NCI-H2196 (cell line): ENCODE measurements around the gene HS3ST4.

ENCODE experiments used
- DNase-seq: peaks from one replicate; lab custom pipeline; 2025; ENCODE audit not compliant: unreplicated experiment; lab: John Stamatoyannopoulos, UW

HS3ST4 gene

GRCh38 chr16:25817876-25818275 is 126.1 kb downstream of the HS3ST4 start:
- no peak for DNase-seq

DNA sequence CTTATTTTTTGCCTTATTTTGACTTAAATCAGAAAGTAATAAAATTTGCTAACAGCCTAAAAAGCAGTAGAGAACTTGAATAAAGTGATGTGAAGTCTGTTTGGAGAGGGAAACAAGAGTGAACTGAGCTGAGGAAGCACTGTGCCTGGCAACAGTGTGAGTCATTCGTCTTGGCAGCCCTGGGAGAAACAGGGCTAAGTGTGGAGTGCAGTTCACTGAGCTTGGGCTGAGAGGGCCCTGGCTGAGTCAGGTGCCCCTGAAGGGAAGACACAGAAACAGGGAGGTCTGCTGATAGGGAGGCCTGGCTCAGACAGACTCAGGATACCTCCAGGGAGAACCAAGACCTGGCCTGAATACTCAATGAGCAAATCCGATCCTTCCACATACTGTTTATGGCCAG is 132.1 kb downstream of the HS3ST4 start:
- DNase-seq, result no peak

GRCh38 chr16:25827709-25828108 is 135.9 kb downstream of the HS3ST4 start:
- DNase-seq, result no peak

- DNase-seq, result no peak
Observed at GRCh38 chr16:25828510-25828909, 136.8 kb downstream of the HS3ST4 start.

DNA sequence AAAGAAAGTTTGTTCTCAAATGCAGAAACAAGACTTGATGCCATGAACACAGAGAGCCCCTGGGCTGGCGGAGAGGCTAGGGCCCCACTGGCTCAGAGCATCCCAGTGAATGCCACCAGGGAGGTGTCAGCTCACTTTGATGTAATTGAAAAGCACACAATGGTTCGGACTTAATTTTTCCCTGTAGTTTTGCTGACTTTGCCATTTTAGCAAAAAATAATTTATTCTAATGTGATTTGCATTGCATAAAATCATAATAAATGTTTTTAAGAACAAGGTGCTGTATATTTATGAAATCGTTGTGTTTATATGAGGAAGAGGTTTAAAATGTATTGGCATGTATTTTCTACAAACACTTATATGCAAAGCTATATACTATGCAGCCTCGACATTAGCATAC is 140.5 kb downstream of the HS3ST4 start:
- no peak for DNase-seq

GRCh38 chr16:25834101-25834500 is 142.3 kb downstream of the HS3ST4 start:
- no peak for DNase-seq

- DNase-seq, result no peak
Observed at GRCh38 chr16:25835126-25835525, 143.4 kb downstream of the HS3ST4 start.

- peak; percentile 65 for DNase-seq
Observed at GRCh38 chr16:25838724-25839186, 147.0 kb downstream of the HS3ST4 start.

DNA sequence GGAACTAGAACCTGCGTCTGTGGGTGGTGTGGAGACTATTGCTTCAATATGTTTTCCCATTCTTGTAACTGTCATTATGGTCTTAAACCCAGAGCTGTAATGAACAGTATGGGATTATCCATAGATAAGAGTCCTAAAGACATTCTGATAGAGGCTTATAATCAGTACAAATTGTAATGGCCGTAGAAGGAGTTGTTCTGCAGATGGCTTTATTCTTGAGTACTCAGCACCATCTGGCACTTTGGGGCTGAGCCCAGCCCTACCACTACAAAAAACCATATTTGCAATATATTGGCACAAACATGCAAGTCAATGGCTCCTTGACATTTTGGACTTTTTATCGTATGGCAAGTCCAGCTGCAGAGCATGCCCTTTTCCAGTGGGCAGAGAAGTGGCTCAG is 150.0 kb downstream of the HS3ST4 start:
- no peak for DNase-seq

GRCh38 chr16:25845901-25846300 is 154.1 kb downstream of the HS3ST4 start:
- no peak for DNase-seq

GRCh38 chr16:25854141-25854540 is 162.4 kb downstream of the HS3ST4 start:
- DNase-seq, result no peak

DNA sequence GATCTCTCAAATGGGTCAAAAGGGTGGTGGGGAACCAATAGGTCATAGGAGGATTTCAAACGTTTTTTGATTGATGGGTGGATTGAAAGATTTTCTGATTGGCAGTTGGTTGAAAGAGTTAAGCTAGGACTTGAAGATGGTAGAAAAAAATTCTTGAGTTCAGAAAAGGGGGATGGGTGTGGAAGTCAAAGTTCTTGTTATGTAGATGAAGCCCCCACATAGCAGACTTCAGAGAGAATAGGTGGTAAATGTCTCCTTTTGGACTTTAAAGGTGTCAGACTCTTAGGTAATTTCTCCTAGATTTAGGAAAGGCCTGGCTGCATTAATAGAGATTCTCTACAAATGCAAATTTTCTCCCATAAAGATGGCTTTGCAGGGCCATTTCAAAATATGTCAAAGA is 163.3 kb downstream of the HS3ST4 start:
- DNase-seq, result no peak

- DNase-seq, result no peak
Observed at GRCh38 chr16:25855818-25856217, 164.1 kb downstream of the HS3ST4 start.

GRCh38 chr16:25859645-25860044 is 167.9 kb downstream of the HS3ST4 start:
- no peak for DNase-seq

DNA sequence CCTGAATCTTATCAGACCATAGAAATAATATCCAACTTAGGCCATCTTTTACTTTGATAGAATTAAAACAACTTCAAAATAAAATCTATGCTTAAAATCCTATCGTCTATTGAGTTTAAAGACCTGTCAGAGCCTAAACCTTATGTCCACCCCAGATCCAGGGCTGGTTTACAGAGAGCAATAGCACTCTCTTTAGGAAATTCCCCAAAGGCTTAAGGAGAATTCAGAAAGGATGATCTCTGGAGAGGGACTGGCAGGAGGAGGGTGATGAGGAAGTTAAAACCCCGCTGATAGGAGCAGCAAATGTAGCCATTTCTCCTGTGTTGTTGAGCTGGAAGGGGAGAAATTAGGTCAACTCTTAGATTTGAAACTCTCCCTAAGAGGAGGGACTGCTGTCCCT is 175.3 kb downstream of the HS3ST4 start:
- no peak for DNase-seq

GRCh38 chr16:25868106-25868505 is 176.3 kb downstream of the HS3ST4 start:
- no peak for DNase-seq

GRCh38 chr16:25868706-25869370 is 177.1 kb downstream of the HS3ST4 start:
- no peak for DNase-seq

GRCh38 chr16:25872369-25873070 is 180.8 kb downstream of the HS3ST4 start:
- DNase-seq, result no peak

DNA sequence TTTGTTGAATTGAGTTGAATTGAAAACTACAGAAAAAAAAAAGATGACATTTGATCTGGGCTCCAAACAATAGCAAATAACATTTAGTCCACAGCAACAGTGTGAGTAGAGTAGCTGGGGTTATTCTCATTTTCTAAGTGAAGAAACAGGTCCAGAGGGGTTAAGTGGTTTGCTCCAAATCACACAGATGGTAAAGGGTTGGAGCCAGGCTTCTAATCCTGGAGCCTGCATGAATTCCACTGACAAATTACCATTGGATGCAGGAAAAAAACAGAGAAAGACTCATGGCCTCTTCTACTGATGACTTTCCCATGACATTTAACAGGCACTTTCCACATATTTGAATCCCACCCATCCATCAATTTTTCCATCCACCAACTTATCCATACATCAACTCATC is 182.4 kb downstream of the HS3ST4 start:
- DNase-seq, result no peak

- no peak for DNase-seq
Observed at GRCh38 chr16:25875956-25876598, 184.3 kb downstream of the HS3ST4 start.

DNA sequence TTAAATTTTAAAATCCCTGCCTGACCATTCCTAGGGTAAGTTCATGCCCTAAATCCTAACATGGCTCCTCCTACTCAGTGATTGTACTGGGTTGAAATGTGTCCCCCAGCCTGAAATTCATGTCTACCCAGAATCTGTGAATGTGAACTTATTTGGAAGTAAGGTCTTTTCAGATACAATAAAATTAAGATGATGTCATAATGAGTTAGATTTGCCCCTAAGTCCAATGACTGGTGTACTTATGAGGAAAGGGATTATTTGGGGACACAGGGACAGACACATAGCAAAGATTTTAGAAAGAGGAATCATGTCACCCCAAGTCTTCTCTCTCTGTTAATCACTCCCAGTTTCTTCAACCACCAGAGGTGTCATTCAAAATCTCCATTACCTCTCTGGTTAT is 185.3 kb downstream of the HS3ST4 start:
- DNase-seq, result no peak

DNA sequence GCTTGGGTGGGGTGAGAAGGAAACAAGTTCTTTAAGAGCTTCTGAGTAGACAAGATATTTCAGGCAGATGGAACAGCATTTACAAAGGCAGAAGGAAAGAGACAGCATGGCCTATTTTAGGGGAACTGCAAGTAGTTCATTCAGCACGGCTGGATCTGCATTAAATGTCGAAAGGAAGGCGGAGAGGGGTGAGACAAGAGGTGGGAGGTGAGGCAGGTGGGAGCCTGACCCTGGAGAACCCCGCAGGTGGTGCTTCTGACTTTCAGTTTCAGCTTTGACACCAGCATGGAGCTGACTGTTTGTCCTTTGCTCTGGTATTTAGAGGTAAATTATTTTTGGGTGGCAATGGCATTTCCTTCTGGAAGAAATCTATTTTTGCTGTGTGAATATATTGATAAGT is 194.8 kb downstream of the HS3ST4 start:
- no peak for DNase-seq
